ENCODE data around the gene NPR1. TPM values are rescaled to one million over a fixed set of nuclear protein-coding genes. Genes with fewer than 3 reads are reported as not detected.
"Not testable (repeated sequence)": the region's sequence is repeated elsewhere in the genome, so short reads cannot be mapped to it uniquely, and the experiment has no call there.

The NPR1 gene
- total RNA-seq, 1 donor from 2014 or later: 0.09 TPM

DNA sequence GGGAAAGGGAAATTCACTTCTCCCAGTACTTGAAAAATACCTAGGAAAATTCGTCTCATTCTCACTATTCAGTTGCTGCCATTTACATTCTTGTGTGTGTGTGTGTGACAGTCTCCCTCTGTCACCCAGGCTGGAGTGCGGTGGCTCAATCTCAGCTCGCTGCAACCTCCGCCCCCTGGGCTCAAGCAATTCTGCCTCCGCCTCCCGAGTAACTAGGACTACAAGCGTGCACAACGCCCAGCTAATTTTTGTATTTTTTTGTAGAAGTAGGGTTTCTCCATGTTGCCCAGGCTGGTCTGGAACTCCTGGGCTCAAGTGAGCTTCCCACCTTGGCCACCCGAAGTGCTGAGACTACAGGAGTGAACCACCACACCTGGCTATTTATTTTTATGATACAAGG lies 18.8 kb upstream of the NPR1 start:
- intact Hi-C loops (cut with micrococcal nuclease): no loop called here
- peak overlapping the region; percentile 42 for H3K27ac Mint-ChIP-seq
- no peaks in the 10 kb centered on the region for H3K27me3 Mint-ChIP-seq
- H3K9me3 Mint-ChIP-seq: no peaks in the 10 kb centered on the region
- peak overlapping the region; percentile 98 for H3K4me3 Mint-ChIP-seq
- peaks cover 35% of the 10 kb centered on the region for H3K36me3 Mint-ChIP-seq (ENCODE audit: low read depth)
- H3K4me1 Mint-ChIP-seq: peaks cover 13% of the 10 kb centered on the region
- no peak for DNase-seq

DNA sequence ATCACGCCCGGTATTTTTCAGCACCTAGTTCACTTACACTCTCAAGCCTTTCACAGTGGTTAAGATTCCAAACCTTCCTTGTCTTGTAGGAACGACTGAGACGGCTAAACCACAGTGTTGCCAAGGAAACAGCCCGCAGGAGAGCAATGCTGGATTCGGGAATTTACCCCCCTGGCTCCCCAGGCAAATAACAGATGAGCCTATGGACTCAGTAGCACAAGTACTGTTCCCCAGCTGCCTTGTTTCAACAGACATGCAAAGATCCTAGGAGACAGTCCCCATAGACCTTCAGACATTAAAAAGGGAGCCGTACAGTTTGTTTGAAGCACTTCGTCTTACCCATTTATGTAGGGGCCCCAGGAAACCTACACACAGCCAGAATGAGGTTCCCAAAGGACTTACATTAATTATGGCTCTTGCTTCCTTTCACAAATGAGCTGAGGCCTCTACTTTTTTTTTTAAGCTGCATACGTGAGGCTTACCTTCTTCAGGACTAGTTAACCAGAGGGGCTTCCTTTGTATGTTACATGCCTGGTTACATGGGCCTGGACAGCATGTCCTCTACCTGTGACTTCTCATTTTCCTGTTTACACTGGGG lies 17.3 kb upstream of the NPR1 start:
- peaks cover 50% of the 10 kb centered on the region for H3K36me3 Mint-ChIP-seq (ENCODE audit: low read depth)
- H3K9me3 Mint-ChIP-seq: no peaks in the 10 kb centered on the region
- peaks cover 15% of the 10 kb centered on the region for H3K4me1 Mint-ChIP-seq
- intact Hi-C loops (cut with micrococcal nuclease): no loop called here
- H3K27me3 Mint-ChIP-seq: no peaks in the 10 kb centered on the region
- DNase-seq: no peak
- no peak overlapping the region for H3K4me3 Mint-ChIP-seq
- H3K27ac Mint-ChIP-seq: no peak overlapping the region

DNA sequence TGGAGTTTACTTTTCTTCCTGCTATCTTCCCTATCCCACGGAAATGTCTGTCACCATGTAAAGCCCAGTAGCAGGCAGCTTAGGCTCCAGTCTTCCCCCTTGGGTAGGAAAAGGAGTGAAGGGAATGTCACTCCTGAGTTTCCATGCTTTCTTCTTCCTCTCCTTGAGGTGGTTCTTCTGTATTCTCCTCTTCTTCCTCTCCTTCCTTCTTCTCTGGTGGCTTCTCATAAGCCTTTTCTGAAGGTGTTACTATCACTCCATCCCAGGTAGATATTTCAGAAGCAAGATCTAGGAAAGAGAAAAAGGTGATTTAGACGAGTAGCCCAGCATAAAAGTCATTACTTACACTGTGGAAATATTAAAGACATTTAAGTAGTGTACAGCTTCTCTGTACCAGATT lies 16.2 kb upstream of the NPR1 start:
- Mint-ChIP-seq H3K27me3 (no peaks in the 10 kb centered on the region), H3K4me1 (peaks cover 15% of the 10 kb centered on the region), H3K4me3 (no peak overlapping the region), H3K9me3 (no peaks in the 10 kb centered on the region), H3K36me3 (ENCODE audit: low read depth) (peaks cover 61% of the 10 kb centered on the region), H3K27ac (peak overlapping the region; percentile 9)
- no peak for DNase-seq
- intact Hi-C loops (cut with micrococcal nuclease): no loop called here

DNA sequence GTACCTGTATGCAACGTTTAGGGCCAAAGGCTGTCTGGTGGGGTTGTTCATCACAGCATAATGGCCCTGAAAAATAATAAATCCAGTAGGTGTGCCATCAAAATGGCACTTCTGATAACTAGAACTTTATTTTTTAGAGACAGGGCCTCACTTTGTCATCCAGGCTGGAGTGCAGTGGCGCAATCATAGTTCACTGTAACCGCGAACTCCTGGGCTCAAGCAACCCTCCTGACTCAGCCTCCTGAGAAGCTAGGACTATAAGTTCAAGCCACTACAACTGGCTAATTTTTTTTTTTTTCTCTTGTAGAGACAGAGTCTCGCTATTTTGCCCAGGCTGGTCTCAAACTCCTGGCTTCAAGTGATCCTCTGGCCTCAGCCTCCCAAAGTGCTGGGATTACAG lies 15.3 kb upstream of the NPR1 start:
- Mint-ChIP-seq H3K36me3 (ENCODE audit: low read depth) (peaks cover 70% of the 10 kb centered on the region), H3K9me3 (no peaks in the 10 kb centered on the region), H3K27ac (no peak overlapping the region), H3K4me1 (peaks cover 22% of the 10 kb centered on the region), H3K4me3 (no peak overlapping the region), H3K27me3 (no peaks in the 10 kb centered on the region)
- intact Hi-C loops (cut with micrococcal nuclease): no loop called here
- no peak for DNase-seq

DNA sequence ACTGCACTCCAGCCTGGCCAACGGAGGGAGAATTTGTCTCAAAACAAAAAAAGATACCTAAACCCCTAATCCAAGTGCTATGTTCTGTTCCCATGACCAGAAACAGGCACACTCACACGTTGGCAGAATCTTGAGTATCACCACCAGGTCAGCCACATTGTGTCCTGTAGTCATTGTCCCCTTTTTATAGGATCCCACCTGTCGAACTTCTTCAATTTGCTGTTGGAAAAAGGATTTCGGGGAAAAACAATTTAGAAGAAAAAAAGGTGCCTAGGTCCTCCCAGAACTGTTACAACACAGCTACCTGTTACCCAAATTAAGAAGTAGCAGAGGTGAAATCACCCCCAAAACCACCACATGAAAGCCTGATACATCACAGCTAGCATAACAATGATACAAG lies 11.0 kb upstream of the NPR1 start:
- no peak for DNase-seq
- Mint-ChIP-seq H3K27me3 (no peaks in the 10 kb centered on the region), H3K4me1 (peaks cover 26% of the 10 kb centered on the region), H3K4me3 (peak overlapping the region; percentile 53), H3K27ac (peak overlapping the region; percentile 56), H3K9me3 (no peaks in the 10 kb centered on the region), H3K36me3 (ENCODE audit: low read depth) (peaks cover 76% of the 10 kb centered on the region)
- intact Hi-C loops (cut with micrococcal nuclease): no loop called here

DNA sequence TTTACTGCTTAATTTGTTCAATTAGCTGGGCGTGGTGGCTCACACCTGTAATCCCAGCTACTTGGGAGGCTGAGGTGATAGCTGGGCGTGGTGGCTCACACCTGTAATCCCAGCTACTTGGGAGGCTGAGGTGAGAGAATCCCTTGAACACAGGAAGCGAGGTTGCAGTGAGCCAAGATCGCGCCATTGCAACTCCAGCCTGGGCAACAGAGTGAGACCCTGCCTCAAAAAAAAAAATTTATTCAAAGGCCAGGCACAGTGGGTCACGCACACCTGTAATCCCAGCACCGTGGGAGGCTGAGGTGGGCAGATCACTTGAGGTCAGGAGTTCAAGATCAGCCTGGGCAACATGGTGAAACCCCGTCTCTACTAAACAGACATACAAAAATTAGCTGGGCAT lies 9.8 kb upstream of the NPR1 start:
- peak overlapping the region; percentile 56 for H3K4me3 Mint-ChIP-seq
- H3K27me3 Mint-ChIP-seq; intact Hi-C loops (cut with micrococcal nuclease); H3K9me3 Mint-ChIP-seq; DNase-seq; H3K27ac Mint-ChIP-seq: not testable (repeated sequence)
- H3K4me1 Mint-ChIP-seq: peaks cover 28% of the 10 kb centered on the region
- H3K36me3 Mint-ChIP-seq (ENCODE audit: low read depth): peaks cover 66% of the 10 kb centered on the region

DNA sequence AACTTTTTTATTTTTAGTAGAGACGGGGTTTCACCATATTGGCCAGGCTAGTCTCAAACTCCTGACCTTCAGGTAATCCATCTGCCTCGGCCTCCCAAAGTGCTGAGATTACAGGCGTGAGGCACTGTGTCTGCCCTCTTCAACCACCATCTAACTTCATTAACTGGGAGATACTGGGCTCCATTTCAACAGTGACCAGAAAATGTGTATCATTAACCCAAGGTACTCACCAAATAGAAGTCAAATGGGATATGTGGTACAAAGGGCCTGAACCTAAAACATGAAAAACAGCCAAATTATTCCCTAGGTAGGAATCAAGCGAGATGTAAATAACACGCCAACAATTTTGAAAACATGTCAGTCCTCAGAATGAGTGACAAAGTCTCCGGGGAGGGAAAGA lies 8.9 kb upstream of the NPR1 start:
- Mint-ChIP-seq H3K4me3 (no peak overlapping the region), H3K9me3 (no peaks in the 10 kb centered on the region), H3K27me3 (no peaks in the 10 kb centered on the region), H3K36me3 (ENCODE audit: low read depth) (peaks cover 58% of the 10 kb centered on the region), H3K4me1 (peaks cover 28% of the 10 kb centered on the region), H3K27ac (no peak overlapping the region)
- intact Hi-C loops (cut with micrococcal nuclease): loop anchor here (2.0 kb wide), 4 partner anchors 57 to 317 kb away; partner anchors contain the start of genes RAB13 and S100A5
- DNase-seq: no peak

DNA sequence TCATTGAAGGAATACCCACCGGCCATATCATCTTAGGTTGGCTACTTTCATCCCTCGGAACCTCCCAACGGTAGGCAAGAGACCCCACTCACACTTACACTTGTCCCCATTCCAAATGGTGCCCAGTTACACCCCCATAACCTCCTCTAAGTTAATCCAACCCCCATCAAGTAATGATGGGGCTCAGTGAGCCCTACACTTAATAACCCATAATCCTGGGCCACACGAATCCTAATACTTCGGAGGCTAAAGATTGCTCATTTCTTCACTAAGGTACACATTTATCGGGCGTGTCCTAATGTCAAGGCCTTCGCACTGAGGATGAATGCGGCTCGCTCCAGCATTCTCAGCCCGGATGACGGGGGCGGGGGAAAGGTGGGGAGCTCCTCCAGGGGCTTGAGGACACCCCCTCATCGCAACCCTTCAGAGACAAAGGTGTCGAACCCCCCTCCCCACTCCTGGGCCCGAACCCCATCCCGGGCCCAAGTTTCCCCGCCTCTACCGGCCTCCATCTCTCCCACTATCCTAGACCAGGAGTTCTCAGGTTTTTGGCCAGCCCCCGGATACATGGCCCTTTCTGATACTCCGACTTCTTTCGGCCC lies 8.1 kb upstream of the NPR1 start:
- peaks cover 50% of the 10 kb centered on the region for H3K36me3 Mint-ChIP-seq (ENCODE audit: low read depth)
- H3K9me3 Mint-ChIP-seq: no peaks in the 10 kb centered on the region
- peaks cover 27% of the 10 kb centered on the region for H3K4me1 Mint-ChIP-seq
- DNase-seq: no peak
- no peak overlapping the region for H3K4me3 Mint-ChIP-seq
- intact Hi-C loops (cut with micrococcal nuclease): loop anchor here (2.0 kb wide), 4 partner anchors 56 to 316 kb away; partner anchors contain the start of genes RAB13 and S100A5
- no peak overlapping the region for H3K27ac Mint-ChIP-seq
- H3K27me3 Mint-ChIP-seq: no peaks in the 10 kb centered on the region

DNA sequence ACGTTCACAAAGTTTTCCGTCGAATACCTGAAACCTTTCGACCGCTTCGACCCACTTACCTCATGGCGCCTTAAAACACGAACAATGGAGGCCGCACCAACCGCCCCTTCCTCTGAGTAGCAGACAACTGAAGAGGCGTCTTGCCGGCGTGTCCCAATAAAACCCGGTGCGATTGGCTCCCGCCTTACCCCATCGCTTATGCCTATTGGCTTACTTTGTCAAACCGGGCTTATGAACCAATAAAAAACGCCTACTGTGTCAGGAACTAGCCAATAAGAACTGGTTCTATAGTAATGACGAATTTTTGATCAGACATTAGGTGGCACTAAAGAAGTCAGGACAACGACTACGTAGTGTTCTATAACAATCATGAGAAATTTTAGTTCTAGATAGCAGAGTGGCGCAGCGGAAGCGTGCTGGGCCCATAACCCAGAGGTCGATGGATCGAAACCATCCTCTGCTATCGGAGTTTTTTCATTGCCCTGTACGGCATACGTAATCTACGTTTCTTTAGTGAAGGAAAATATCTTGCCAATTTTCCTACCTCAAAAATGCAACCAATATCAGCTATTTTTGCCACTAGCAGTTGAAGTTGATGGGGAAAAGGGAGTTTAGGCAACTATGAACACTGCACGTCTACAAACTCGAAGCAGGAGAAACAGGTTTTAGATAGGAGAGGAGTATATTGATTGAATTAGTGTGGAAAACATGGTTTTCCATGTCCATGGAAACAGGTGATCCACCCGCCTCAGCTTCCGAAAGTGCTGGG lies 7.4 kb upstream of the NPR1 start, which contains the start of gene ILF2:
ILF2 (minus strand) TSS at position 135 of the 769 bp plus-strand sequence; CDS start at position 64, 71 bp downstream.
- Mint-ChIP-seq H3K27me3 (no peaks in the 10 kb centered on the region), H3K4me3 (no peak within 1 kb of the TSS), H3K36me3 (ENCODE audit: low read depth) (peaks cover 44% of the 10 kb centered on the region), H3K27ac (peak within 1 kb of the TSS; percentile 85), H3K9me3 (no peaks in the 10 kb centered on the region), H3K4me1 (peaks cover 26% of the 10 kb centered on the region)
- intact Hi-C loops (cut with micrococcal nuclease): loop anchor here (1.0 to 2.0 kb wide), 8 partner anchors 13 to 316 kb away; partner anchors contain the start of genes CHTOP, RAB13, S100A5 and SNAPIN
- peak; percentile 99 for DNase-seq

DNA sequence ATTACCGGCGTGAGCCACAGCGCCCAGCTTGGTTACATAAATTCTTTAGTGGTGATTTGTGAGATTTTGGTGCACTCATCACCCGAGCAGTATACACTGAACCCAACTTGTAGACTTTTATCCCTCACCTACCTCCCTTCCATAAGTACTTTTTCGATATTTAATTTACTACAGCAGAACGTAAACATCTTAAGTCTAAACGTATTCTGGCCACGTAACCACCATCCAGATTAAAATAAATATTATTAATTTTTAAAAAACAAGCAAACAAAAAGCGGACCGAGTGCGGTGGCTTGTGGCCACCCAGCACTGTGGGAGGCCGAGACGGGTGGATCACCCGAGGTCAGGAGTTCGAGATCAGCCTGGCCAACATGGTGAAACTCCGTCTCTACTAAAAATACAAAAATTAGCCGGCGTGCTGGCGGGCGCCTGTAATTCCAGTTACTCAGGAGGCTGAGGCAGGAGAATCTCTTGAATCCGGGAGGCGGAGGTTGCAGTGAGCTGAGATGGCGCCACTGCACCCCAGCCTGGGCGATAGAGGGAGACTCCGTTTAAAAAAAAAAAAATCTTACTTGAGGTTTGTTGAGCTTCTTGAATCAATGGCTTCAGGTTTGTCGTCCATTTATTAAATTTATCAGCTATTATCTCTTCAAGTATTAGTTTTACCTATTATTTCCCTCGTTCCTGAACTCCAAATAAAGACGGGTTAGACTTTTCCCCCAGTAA lies 6.7 kb upstream of the NPR1 start:
- not testable (repeated sequence) for H3K9me3 Mint-ChIP-seq, H3K27me3 Mint-ChIP-seq, H3K4me3 Mint-ChIP-seq
- Mint-ChIP-seq H3K36me3 (ENCODE audit: low read depth) (peaks cover 36% of the 10 kb centered on the region), H3K27ac (peak overlapping the region; percentile 85), H3K4me1 (peaks cover 26% of the 10 kb centered on the region)
- DNase-seq: peak; percentile 85
- intact Hi-C loops (cut with micrococcal nuclease): loop anchor here (1.0 to 2.0 kb wide), 8 partner anchors 13 to 315 kb away; partner anchors contain the start of genes CHTOP, RAB13, S100A5 and SNAPIN

DNA sequence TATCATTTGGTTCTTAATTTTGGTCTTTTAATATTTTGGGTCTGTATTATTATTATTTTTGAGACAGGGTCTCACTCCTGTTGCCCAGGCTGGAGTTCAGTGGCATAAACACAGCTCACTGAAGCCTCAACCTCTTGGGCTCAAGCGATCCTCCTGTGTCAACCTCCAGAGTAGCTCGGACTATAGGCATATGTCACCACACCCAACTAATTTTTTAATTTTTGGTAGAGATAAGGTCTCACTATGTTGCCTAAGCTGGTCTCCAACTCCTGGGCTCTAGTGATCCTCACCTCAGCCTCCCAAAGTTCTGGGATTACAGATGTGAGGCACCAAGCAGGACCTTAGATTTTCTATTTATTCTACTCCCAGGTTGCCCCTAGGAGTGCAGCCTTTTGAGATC lies 5.0 kb upstream of the NPR1 start:
- Mint-ChIP-seq H3K9me3 (no peaks in the 10 kb centered on the region), H3K4me1 (peaks cover 25% of the 10 kb centered on the region), H3K27me3 (peaks cover 17% of the 10 kb centered on the region), H3K36me3 (ENCODE audit: low read depth) (peaks cover 19% of the 10 kb centered on the region), H3K27ac (peak overlapping the region; percentile 62), H3K4me3 (peak overlapping the region; percentile 57)
- intact Hi-C loops (cut with micrococcal nuclease): no loop called here
- DNase-seq: no peak

DNA sequence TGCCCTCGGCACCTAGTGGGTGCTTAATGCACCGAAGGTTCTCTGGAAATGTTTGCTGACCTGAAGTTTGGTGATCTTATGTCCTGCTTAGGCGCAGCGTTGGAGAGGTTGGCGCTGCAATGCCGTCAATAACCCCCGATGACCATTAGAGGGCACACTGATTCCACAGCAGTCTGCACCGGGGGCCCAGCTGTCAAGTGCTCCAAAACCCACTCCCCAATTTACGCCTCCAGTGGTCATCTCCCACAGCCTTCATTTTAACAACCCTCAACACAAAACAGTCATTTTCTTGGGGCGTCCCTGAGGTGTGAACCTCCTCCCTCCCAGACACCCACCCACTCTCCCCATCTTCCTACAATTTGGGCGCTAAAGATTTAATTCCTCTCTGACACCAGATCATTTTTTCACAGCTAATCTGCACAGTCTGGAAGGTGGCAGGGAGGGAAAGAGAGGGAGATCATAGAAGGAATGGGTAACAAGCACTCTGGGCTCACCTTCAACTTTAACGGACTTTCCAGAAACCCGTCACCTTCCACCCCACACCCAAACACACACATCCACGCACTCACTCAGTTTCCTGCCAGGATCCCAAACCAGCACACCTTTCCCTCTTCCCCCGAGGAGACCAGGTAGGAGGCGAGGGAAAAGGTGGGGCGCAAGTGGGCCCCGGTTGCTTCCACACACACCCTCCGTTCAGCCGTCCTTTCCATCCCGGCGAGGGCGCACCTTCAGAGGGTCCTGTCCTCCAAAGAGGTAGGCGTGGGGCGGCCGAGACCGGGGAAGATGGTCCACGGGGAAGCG lies 570 bp upstream of the NPR1 start:
- H3K27me3 Mint-ChIP-seq: peaks cover 48% of the 10 kb centered on the region
- peak overlapping the region; percentile 85 for H3K4me3 Mint-ChIP-seq
- DNase-seq: peak; percentile 85
- H3K4me1 Mint-ChIP-seq: peaks cover 24% of the 10 kb centered on the region
- H3K9me3 Mint-ChIP-seq: no peaks in the 10 kb centered on the region
- peaks cover 2% of the 10 kb centered on the region for H3K36me3 Mint-ChIP-seq (ENCODE audit: low read depth)
- intact Hi-C loops (cut with micrococcal nuclease): loop anchor here (1.0 kb wide), 2 partner anchors 71 to 308 kb away; partner anchors contain the start of gene RAB13
- H3K27ac Mint-ChIP-seq: no peak overlapping the region

All from activated CD4-positive, alpha-beta T cell treated with anti-CD3 and anti-CD28 coated beads, Interleukin-2, amount 10 ng/mL, durations not matched to agents 24 days and 14 days (primary cell).